Measurements from ENCODE around the gene ABCB8. TPM values are rescaled to one million over a fixed set of nuclear protein-coding genes. Genes with fewer than 3 reads are reported as not detected.

Gene ABCB8
- total and polyA plus RNA-seq, 3 experiments from 2014 or later = 18.4 to 52.3 (median 49.2) TPM

GRCh38 chr7:151028948-151029501 lies 775 bp downstream of the ABCB8 start:
- DNase-seq = no peak
- Histone ChIP-seq H3K27me3 (ENCODE audit: insufficient read depth, low read length, poor library complexity, severe bottlenecking) (no peaks in the 10 kb centered on the region), H3K9me3 (ENCODE audit: low read length) (no peaks in the 10 kb centered on the region), H3K27ac (ENCODE audit: low read depth, low read length) (peak overlapping the region; percentile 90), H3K4me1 (ENCODE audit: insufficient read depth, low read length) (peaks cover 20% of the 10 kb centered on the region), H3K4me3 (ENCODE audit: low read length) (peak overlapping the region; percentile 100), H3K36me3 (ENCODE audit: insufficient read depth, low read length) (no peaks in the 10 kb centered on the region)
- H3K4me1 Mint-ChIP-seq = peaks cover 18 to 35% (median 28%) of the 10 kb centered on the region in 3 donors
- peak overlapping the region; percentile 98 to 100 (median 99) for H3K27ac Mint-ChIP-seq
- ChIA-PET CTCF (interaction anchor here (0.6 to 3.2 kb wide), 13 partner anchors 8 to 615 kb away, joined by 3 to 35 read pairs (median 5); partner anchors contain the start of genes NOS3, SLC4A2 and TMUB1), POLR2A (interaction anchor here (0.6 to 1.5 kb wide), 5 partner anchors 11 to 315 kb away, joined by 3 to 13 read pairs (median 5); partner anchors contain the start of gene SLC4A2)
- H3K36me3 Mint-ChIP-seq = peaks cover 0 to 31% (median 3%) of the 10 kb centered on the region in 3 donors
- no peaks in the 10 kb centered on the region for H3K9me3 Mint-ChIP-seq
- peak overlapping the region; percentile 87 to 98 (median 96) for H3K4me3 Mint-ChIP-seq
- peaks cover 0 to 1% of the 10 kb centered on the region in 2 donors for H3K27me3 Mint-ChIP-seq

- H3K9me3 Mint-ChIP-seq = no peaks in the 10 kb centered on the region
- Histone ChIP-seq H3K27ac (ENCODE audit: low read depth, low read length) (no peak overlapping the region), H3K4me3 (ENCODE audit: low read length) (no peak overlapping the region), H3K36me3 (ENCODE audit: insufficient read depth, low read length) (peaks cover 10% of the 10 kb centered on the region), H3K9me3 (ENCODE audit: low read length) (no peaks in the 10 kb centered on the region), H3K4me1 (ENCODE audit: insufficient read depth, low read length) (peaks cover 20% of the 10 kb centered on the region), H3K27me3 (ENCODE audit: insufficient read depth, low read length, poor library complexity, severe bottlenecking) (no peaks in the 10 kb centered on the region)
- H3K36me3 Mint-ChIP-seq = peaks cover 0 to 47% (median 3%) of the 10 kb centered on the region in 3 donors
- H3K27ac Mint-ChIP-seq = peak overlapping the region in 3 of 8 donors; percentile 8 to 70 (median 18)
- H3K27me3 Mint-ChIP-seq = peaks cover 0 to 1% of the 10 kb centered on the region in 2 donors
- DNase-seq = no peak
- CTCF ChIA-PET = interaction anchor here (1.4 to 2.6 kb wide), 2 partner anchors 13 to 79 kb away, joined by 5 to 12 read pairs; no protein-coding TSS in a partner anchor
- H3K4me1 Mint-ChIP-seq = peaks cover 18 to 35% (median 28%) of the 10 kb centered on the region in 3 donors
- H3K4me3 Mint-ChIP-seq = peak overlapping the region in 2 of 7 donors; percentile 6 to 58
- POLR2A ChIA-PET = no interaction called here
These were observed 2.8 kb downstream of the ABCB8 start for GRCh38 chr7:151031011-151031410.

- ChIA-PET CTCF (interaction anchor here (1.0 to 2.6 kb wide), 2 partner anchors 15 to 77 kb away, joined by 3 to 12 read pairs; no protein-coding TSS in a partner anchor), POLR2A (no interaction called here)
- Histone ChIP-seq H3K9me3 (ENCODE audit: low read length) (no peaks in the 10 kb centered on the region), H3K36me3 (ENCODE audit: insufficient read depth, low read length) (peaks cover 21% of the 10 kb centered on the region), H3K27me3 (ENCODE audit: insufficient read depth, low read length, poor library complexity, severe bottlenecking) (no peaks in the 10 kb centered on the region), H3K4me3 (ENCODE audit: low read length) (no peak overlapping the region), H3K4me1 (ENCODE audit: insufficient read depth, low read length) (peaks cover 13% of the 10 kb centered on the region), H3K27ac (ENCODE audit: low read depth, low read length) (no peak overlapping the region)
- Mint-ChIP-seq H3K4me3 (no peak overlapping the region), H3K4me1 (peaks cover 11 to 27% (median 15%) of the 10 kb centered on the region in 3 donors), H3K27ac (no peak overlapping the region), H3K36me3 (peaks cover 0 to 60% (median 3%) of the 10 kb centered on the region in 3 donors), H3K27me3 (peaks cover 0 to 1% of the 10 kb centered on the region in 2 donors), H3K9me3 (no peaks in the 10 kb centered on the region)
- no peak for DNase-seq
These were observed 5.0 kb downstream of the ABCB8 start for GRCh38 chr7:151032936-151033863.

GRCh38 chr7:151033864-151034249 lies 5.6 kb downstream of the ABCB8 start:
- H3K4me3 Mint-ChIP-seq = no peak overlapping the region
- peaks cover 7 to 22% (median 11%) of the 10 kb centered on the region in 3 donors for H3K4me1 Mint-ChIP-seq
- H3K9me3 Mint-ChIP-seq = no peaks in the 10 kb centered on the region
- Histone ChIP-seq H3K27ac (ENCODE audit: low read depth, low read length) (no peak overlapping the region), H3K36me3 (ENCODE audit: insufficient read depth, low read length) (peaks cover 21% of the 10 kb centered on the region), H3K4me3 (ENCODE audit: low read length) (no peak overlapping the region), H3K27me3 (ENCODE audit: insufficient read depth, low read length, poor library complexity, severe bottlenecking) (no peaks in the 10 kb centered on the region), H3K9me3 (ENCODE audit: low read length) (no peaks in the 10 kb centered on the region), H3K4me1 (ENCODE audit: insufficient read depth, low read length) (peaks cover 10% of the 10 kb centered on the region)
- no peak for DNase-seq
- ChIA-PET CTCF (interaction anchor here (1.0 to 2.6 kb wide), 2 partner anchors 16 to 76 kb away, joined by 3 to 12 read pairs; no protein-coding TSS in a partner anchor), POLR2A (no interaction called here)
- H3K27me3 Mint-ChIP-seq = peaks cover 0 to 1% of the 10 kb centered on the region in 2 donors
- no peak overlapping the region for H3K27ac Mint-ChIP-seq
- peaks cover 0 to 56% (median 0%) of the 10 kb centered on the region in 3 donors for H3K36me3 Mint-ChIP-seq

- peaks cover 21% of the 10 kb centered on the region for H3K36me3 ChIP-seq (ENCODE audit: insufficient read depth, low read length)
- POLR2A ChIA-PET = no interaction called here
- peaks cover 0 to 55% (median 0%) of the 10 kb centered on the region in 3 donors for H3K36me3 Mint-ChIP-seq
These were observed 6.2 kb downstream of the ABCB8 start for GRCh38 chr7:151034312-151035025.

GRCh38 chr7:151035026-151035717 lies 6.9 kb downstream of the ABCB8 start:
- Histone ChIP-seq H3K36me3 (ENCODE audit: insufficient read depth, low read length) (peaks cover 21% of the 10 kb centered on the region), H3K4me3 (ENCODE audit: low read length) (no peak overlapping the region), H3K4me1 (ENCODE audit: insufficient read depth, low read length) (no peaks in the 10 kb centered on the region), H3K27ac (ENCODE audit: low read depth, low read length) (no peak overlapping the region), H3K9me3 (ENCODE audit: low read length) (no peaks in the 10 kb centered on the region), H3K27me3 (ENCODE audit: insufficient read depth, low read length, poor library complexity, severe bottlenecking) (no peaks in the 10 kb centered on the region)
- Mint-ChIP-seq H3K36me3 (peaks cover 0 to 54% (median 0%) of the 10 kb centered on the region in 3 donors), H3K9me3 (no peaks in the 10 kb centered on the region), H3K4me1 (peaks cover 0 to 24% (median 7%) of the 10 kb centered on the region in 3 donors), H3K27me3 (peaks cover 0 to 1% of the 10 kb centered on the region in 2 donors), H3K4me3 (no peak overlapping the region), H3K27ac (no peak overlapping the region)
- ChIA-PET CTCF (no interaction called here), POLR2A (no interaction called here)
- DNase-seq = no peak

More at GRCh38 chr7:151034312-151035025, 6.2 kb downstream of the ABCB8 start:
- no peaks in the 10 kb centered on the region for H3K27me3 ChIP-seq (ENCODE audit: insufficient read depth, low read length, poor library complexity, severe bottlenecking)
- no peak for DNase-seq
- H3K9me3 ChIP-seq (ENCODE audit: low read length) = no peaks in the 10 kb centered on the region
- no peak overlapping the region for H3K4me3 Mint-ChIP-seq
- H3K4me1 ChIP-seq (ENCODE audit: insufficient read depth, low read length) = peaks cover 4% of the 10 kb centered on the region
- peaks cover 0 to 1% of the 10 kb centered on the region in 2 donors for H3K27me3 Mint-ChIP-seq
- no peak overlapping the region for H3K27ac ChIP-seq (ENCODE audit: low read depth, low read length)
- H3K4me3 ChIP-seq (ENCODE audit: low read length) = no peak overlapping the region
- no peaks in the 10 kb centered on the region for H3K9me3 Mint-ChIP-seq
- CTCF ChIA-PET = no interaction called here
- peaks cover 5 to 23% (median 6%) of the 10 kb centered on the region in 3 donors for H3K4me1 Mint-ChIP-seq
- peak overlapping the region in 1 of 8 donors; percentile 76 for H3K27ac Mint-ChIP-seq

GRCh38 chr7:151035902-151036301 lies 7.7 kb downstream of the ABCB8 start:
- ChIA-PET CTCF (no interaction called here), POLR2A (no interaction called here)
- H3K27me3 Mint-ChIP-seq = peaks cover 0 to 1% of the 10 kb centered on the region in 2 donors
- H3K4me3 Mint-ChIP-seq = no peak overlapping the region
- no peaks in the 10 kb centered on the region for H3K27me3 ChIP-seq (ENCODE audit: insufficient read depth, low read length, poor library complexity, severe bottlenecking)
- no peak for DNase-seq
- peaks cover 0 to 22% (median 7%) of the 10 kb centered on the region in 3 donors for H3K4me1 Mint-ChIP-seq
- no peak overlapping the region for H3K27ac ChIP-seq (ENCODE audit: low read depth, low read length)
- H3K9me3 ChIP-seq (ENCODE audit: low read length) = no peaks in the 10 kb centered on the region
- peaks cover 0 to 54% (median 0%) of the 10 kb centered on the region in 3 donors for H3K36me3 Mint-ChIP-seq
- no peaks in the 10 kb centered on the region for H3K9me3 Mint-ChIP-seq
- H3K27ac Mint-ChIP-seq = no peak overlapping the region
- H3K4me3 ChIP-seq (ENCODE audit: low read length) = no peak overlapping the region
- H3K4me1 ChIP-seq (ENCODE audit: insufficient read depth, low read length) = no peaks in the 10 kb centered on the region
- H3K36me3 ChIP-seq (ENCODE audit: insufficient read depth, low read length) = peaks cover 21% of the 10 kb centered on the region

Data from CD8-positive, alpha-beta memory T cell (primary cell).